HFFc6 (cell line): ENCODE measurements around the gene LSS. TPM values are rescaled to one million over a fixed set of nuclear protein-coding genes. Genes with fewer than 3 reads are reported as not detected.
"Not testable (repeated sequence)": the region's sequence is repeated elsewhere in the genome, so short reads cannot be mapped to it uniquely, and the experiment has no call there.

ENCODE experiments used
- DNase-seq: peaks from one replicate; pipeline ENCODE4 v3.0.0-alpha.2; 2018
- H3K27ac Mint-ChIP-seq: 2 replicates; pipeline ENCODE4 v1.8.0; 2020; ENCODE audit warnings: mild to moderate bottlenecking, mixed read lengths
- H3K27me3 Mint-ChIP-seq: 2 replicates; pipeline ENCODE4 v1.8.0; 2021; ENCODE audit warnings: mild to moderate bottlenecking, moderate library complexity, mixed read lengths; ENCODE audit not compliant: insufficient read depth
- H3K36me3 Mint-ChIP-seq: 2 replicates; pipeline ENCODE4 v1.8.0; 2021; ENCODE audit warnings: low read depth, mixed read lengths
- H3K4me1 Mint-ChIP-seq: 2 replicates; pipeline ENCODE4 v1.8.0; 2020; ENCODE audit warnings: low read depth, mixed read lengths
- H3K4me3 Mint-ChIP-seq: 2 replicates; pipeline ENCODE4 v1.8.0; 2020; ENCODE audit warnings: mild to moderate bottlenecking, moderate library complexity, mixed read lengths
- H3K9me3 Mint-ChIP-seq: 2 replicates; pipeline ENCODE4 v1.8.0; 2020; ENCODE audit warnings: mild to moderate bottlenecking, mixed read lengths
- CTCF ChIP-seq: fragments of 200-600 bp; sonication (generic); IDR thresholded peaks from 2 replicates; pipeline ENCODE4 v1.5.0; 2021; ENCODE audit warnings: antibody characterized with exemption, mild to moderate bottlenecking
- total RNA-seq, 6 experiments: library from RNA; stranded (reverse); fragmentation: NEBNext Ultra II Directional; extraction: Animal tissue kit (Norgen Biotek cat#: 25700); gene quantifications; 2 replicates in 1 of 6; 3 replicates in 5 of 6; pipeline ENCODE4 v1.2.3, GENCODE V29; 2021

The LSS gene
- total RNA-seq, 6 experiments from 2014 or later, result 47.9 to 61.3 (median 50.6) TPM

GRCh38 chr21:46183910-46184624 lies 44.5 kb downstream of the LSS start, which contains the start of gene SPATC1L:
Gene SPATC1L, minus strand, starts transcription at chr21:46184459. Its CDS starts 1,643 bp downstream, at chr21:46182816.
- peak within 1 kb of the TSS; percentile 67 for H3K27ac Mint-ChIP-seq
- H3K36me3 Mint-ChIP-seq, result 0 out of 2 replicates have a peak, but pooled peaks cover 5% of the 10 kb centered on the region
- TF ChIP-seq CTCF, result no peak
- peak; percentile 51 for DNase-seq
- no peaks in the 10 kb centered on the region for H3K9me3 Mint-ChIP-seq
- H3K27me3 Mint-ChIP-seq, result peaks cover 5% of the 10 kb centered on the region
- peaks cover 22% of the 10 kb centered on the region for H3K4me1 Mint-ChIP-seq
- peak within 1 kb of the TSS; percentile 91 for H3K4me3 Mint-ChIP-seq

GRCh38 chr21:46183337-46183909 lies 45.2 kb downstream of the LSS start:
- not testable (repeated sequence) for H3K36me3 Mint-ChIP-seq, H3K9me3 Mint-ChIP-seq, DNase-seq, H3K27ac Mint-ChIP-seq, H3K27me3 Mint-ChIP-seq
- Mint-ChIP-seq H3K4me3 (peak overlapping the region; percentile 90), H3K4me1 (peaks cover 16% of the 10 kb centered on the region)

- H3K27me3 Mint-ChIP-seq, result peaks cover 5% of the 10 kb centered on the region
- TF ChIP-seq CTCF, result no peak
- DNase-seq, result no peak
- peaks cover under 1% of the 10 kb centered on the region for H3K36me3 Mint-ChIP-seq
- H3K27ac Mint-ChIP-seq, result no peak overlapping the region
- peak overlapping the region; percentile 42; the same call in 1 of the 2 replicates for H3K4me3 Mint-ChIP-seq
- peaks cover 9% of the 10 kb centered on the region for H3K4me1 Mint-ChIP-seq
- H3K9me3 Mint-ChIP-seq, result 0 out of 2 replicates have a peak, but pooled peaks cover under 1% of the 10 kb centered on the region
Measured at GRCh38 chr21:46182548-46183336, 45.8 kb downstream of the LSS start.

GRCh38 chr21:46181953-46182547 lies 46.5 kb downstream of the LSS start:
- TF ChIP-seq CTCF, result no peak
- Mint-ChIP-seq H3K36me3 (peaks cover 7% of the 10 kb centered on the region), H3K27ac (no peak overlapping the region), H3K27me3 (peaks cover 5% of the 10 kb centered on the region), H3K4me3 (no peak overlapping the region), H3K9me3 (peaks cover 7% of the 10 kb centered on the region), H3K4me1 (peaks cover 8% of the 10 kb centered on the region; the same call in 1 of the 2 replicates)
- DNase-seq, result no peak

GRCh38 chr21:46181436-46181835 lies 47.1 kb downstream of the LSS start:
- TF ChIP-seq CTCF, result no peak
- peaks cover 13% of the 10 kb centered on the region for H3K9me3 Mint-ChIP-seq
- DNase-seq, result no peak
- H3K27me3 Mint-ChIP-seq, result peaks cover 5% of the 10 kb centered on the region
- no peak overlapping the region for H3K4me3 Mint-ChIP-seq
- peaks cover 8% of the 10 kb centered on the region; the same call in 1 of the 2 replicates for H3K4me1 Mint-ChIP-seq
- peaks cover 13% of the 10 kb centered on the region for H3K36me3 Mint-ChIP-seq
- no peak overlapping the region for H3K27ac Mint-ChIP-seq
